HFF-Myc (cell line): ENCODE data around the gene ROCK2.
A peak's percentile ranks its signal among the peaks of the same experiment; 100 is the strongest.

ENCODE experiments used
- DNase-seq: peaks from one replicate; pipeline ENCODE4 v3.0.0-alpha.2; 2011; ENCODE audit warnings: low read depth; ENCODE audit errors: extremely low read depth
- H3K4me3 ChIP-seq: replicated peaks from 2 replicates; pipeline ENCODE4 v1.5.1; 2011; ENCODE audit warnings: low read depth, mild to moderate bottlenecking, control low read depth, low read length
- TF ChIP-seq, protein P1 (sequence below): IDR thresholded peaks from 2 replicates; pipeline ENCODE4 v1.5.1; 2012; ENCODE audit warnings: mild to moderate bottlenecking, low read depth, low read length, control low read depth; ENCODE audit errors: missing control alignments

ROCK2 gene

DNA sequence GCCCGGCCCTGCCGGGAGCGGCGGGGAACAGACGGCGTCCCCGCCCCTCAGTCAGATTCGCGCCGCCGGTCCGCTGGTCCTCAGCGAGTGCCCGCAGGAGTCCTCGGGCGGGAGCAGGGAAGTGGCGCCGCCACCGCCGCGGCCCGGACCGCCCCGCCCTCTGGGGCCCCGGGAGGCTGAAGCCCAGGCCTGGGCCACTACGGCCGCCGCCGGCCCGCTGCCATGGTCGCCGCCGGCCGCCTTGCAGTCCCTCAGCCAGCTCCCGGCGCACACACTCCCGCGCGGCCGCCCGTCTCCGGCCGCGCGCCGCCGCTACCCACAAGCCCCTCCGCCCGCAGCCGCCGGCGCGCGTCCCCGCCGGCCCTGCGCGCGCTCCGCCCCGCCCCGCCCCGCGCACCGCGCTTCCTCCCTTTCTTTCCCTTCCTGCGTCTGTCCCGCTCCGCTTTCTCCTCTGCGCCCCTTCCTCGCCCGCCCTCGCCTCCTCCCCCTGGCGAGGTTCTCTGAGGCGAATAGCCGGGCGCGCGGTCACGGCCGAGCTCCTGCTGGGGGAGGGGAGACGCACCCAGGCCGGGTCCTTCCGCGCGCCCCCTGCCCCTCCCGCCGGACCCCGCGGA lies at the start of gene ROCK2:
Gene ROCK2, minus strand, starts transcription at position 295 of the 614 bp plus-strand sequence. CDS start 500 bp downstream, outside the sequence.
- TF ChIP-seq, protein P1, sequence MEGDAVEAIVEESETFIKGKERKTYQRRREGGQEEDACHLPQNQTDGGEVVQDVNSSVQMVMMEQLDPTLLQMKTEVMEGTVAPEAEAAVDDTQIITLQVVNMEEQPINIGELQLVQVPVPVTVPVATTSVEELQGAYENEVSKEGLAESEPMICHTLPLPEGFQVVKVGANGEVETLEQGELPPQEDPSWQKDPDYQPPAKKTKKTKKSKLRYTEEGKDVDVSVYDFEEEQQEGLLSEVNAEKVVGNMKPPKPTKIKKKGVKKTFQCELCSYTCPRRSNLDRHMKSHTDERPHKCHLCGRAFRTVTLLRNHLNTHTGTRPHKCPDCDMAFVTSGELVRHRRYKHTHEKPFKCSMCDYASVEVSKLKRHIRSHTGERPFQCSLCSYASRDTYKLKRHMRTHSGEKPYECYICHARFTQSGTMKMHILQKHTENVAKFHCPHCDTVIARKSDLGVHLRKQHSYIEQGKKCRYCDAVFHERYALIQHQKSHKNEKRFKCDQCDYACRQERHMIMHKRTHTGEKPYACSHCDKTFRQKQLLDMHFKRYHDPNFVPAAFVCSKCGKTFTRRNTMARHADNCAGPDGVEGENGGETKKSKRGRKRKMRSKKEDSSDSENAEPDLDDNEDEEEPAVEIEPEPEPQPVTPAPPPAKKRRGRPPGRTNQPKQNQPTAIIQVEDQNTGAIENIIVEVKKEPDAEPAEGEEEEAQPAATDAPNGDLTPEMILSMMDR = no peak
- H3K4me3 ChIP-seq = peak within 1 kb of the TSS; percentile 64
- DNase-seq = peak; percentile 31

DNA sequence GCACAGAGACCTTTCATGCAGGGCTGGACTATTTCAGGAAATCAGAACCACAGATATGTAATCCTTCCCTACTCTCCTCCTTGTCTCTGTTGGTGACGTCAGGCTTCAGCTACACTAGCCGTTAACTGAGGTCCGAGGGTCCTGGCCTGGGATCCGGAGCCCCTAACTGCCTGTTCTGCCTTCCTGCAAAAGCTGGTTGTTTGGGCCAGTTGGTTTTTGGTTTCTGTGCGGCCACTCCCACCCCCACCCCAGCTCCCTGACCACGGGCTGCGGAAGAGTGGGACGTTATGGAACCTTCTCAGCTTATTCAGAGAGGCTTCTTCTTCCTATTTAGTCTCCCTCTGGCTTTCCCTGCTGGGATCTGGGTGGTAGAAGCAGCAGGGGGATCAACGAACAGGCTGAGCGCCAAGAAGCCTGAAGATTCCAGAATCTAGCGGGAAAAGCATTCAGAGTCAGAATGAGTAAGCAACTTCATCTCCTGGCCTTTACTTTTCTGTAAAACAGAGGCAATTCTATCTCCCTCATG lies 49.3 kb upstream of the ROCK2 start:
- DNase-seq = no peak
- H3K4me3 ChIP-seq = no peak overlapping the region
- TF ChIP-seq, protein P1 = no peak

DNA sequence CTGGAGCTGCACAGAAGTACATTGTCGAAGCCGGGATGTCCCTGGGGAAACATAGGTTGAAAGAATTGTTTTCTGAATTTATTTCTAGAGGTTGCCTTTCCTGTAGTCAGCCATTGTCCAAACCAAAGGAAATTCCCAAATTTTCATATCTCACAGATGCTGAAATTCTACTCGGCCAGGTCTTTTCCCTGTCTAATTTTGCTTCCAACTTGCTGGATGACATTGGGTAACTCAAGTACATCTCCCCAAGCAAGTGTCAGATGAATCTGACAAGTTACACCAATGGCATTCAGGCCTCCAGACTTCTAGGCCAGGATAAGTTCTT lies 47.5 kb upstream of the ROCK2 start:
- no peak overlapping the region for H3K4me3 ChIP-seq
- TF ChIP-seq, protein P1 = no peak
- DNase-seq = no peak

DNA sequence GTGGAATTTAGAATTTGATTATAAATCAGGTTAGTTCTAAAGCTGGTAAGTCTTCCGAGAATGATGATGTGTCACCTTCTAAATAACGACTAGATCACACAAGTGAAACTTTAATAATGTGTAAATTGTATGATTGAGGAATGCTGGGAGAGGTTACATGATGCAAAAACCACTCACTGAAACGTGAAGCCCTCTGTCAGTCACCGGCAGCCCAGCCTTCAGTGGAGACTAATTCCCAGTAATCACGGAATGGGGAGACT lies 45.9 kb upstream of the ROCK2 start:
- no peak overlapping the region for H3K4me3 ChIP-seq
- TF ChIP-seq, protein P1 = no peak
- DNase-seq = no peak

DNA sequence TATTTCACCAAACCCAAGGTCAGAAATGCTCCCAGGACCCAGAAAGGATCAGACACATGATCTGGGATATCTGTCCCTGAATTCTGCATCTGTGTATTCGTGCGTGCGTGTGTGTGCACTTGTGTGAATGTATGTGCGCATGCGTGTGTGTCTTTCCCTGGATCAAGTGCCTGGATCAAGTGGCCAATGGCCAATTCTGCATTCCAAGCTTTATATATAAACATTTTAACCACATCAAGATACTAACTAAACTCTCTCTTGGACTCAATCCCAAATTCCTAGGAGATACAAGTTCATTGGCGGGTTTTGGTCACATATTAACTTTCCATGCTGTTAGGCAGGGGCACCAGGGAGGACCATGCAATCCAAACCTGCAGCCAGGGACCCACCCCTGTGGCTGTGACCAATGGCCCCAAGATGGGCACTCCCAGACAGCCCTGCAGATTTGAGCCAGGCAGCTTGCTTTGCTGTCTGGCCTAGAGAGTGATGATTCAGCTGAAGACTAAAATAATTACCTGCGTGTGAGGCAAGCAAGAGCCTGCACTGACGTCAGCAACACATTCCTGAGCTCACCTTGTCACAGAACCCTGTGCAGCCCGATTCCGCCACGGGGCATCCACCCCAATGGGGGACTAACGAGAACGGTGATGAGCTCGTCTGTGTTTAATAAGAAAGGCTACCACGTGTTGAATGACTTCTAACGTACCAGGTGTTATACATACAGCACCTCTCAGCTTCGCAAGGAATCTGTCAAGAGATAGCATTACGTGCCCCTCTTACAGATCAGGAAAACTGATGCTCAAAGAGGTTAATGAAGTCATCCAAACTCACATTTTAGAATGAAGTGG lies 45.3 kb upstream of the ROCK2 start:
- DNase-seq = peak; percentile 44
- TF ChIP-seq, protein P1 = no peak
- H3K4me3 ChIP-seq = no peak overlapping the region

DNA sequence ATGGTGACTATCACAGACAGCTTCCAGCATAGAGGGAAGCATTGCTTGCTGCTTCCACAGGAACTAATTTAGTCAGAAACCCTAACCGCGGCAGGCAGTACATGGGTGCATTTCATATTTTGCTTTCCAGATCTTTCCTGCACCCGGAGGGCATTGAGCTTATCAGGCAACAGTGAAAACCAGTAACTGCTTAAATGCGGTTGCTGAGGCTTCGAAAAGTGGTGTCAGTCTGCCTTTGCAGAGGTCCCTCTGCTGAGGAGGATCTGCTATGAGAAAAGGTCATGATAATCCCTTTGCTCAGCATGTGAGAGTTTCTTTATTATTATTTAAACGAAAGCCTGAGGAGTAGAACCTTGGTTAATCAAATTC lies 44.6 kb upstream of the ROCK2 start:
- no peak overlapping the region for H3K4me3 ChIP-seq
- TF ChIP-seq, protein P1 = no peak
- no peak for DNase-seq
